K562 (cell line): Measurements from ENCODE around the gene LACC1. TPM values are rescaled to one million over a fixed set of nuclear protein-coding genes. Genes with fewer than 3 reads are reported as not detected.

ENCODE experiments used
- ATAC-seq: fragments of 200-7000 bp; cut with Tn5 transposase; 3 replicates; pipeline ENCODE4 v1.9.1; 2020; ENCODE audit warnings: moderate library complexity
- BruUV-seq: library from RNA; stranded (reverse); fragments of 400-500 nt; replicated peaks from 2 replicates; lab custom pipeline; 2021; lab: Mats Ljungman, UMichigan
- CTCF ChIA-PET: fragments of 300-600 bp; formaldehyde crosslinking; extraction: SDS; loops from one replicate; lab custom pipeline; 2021; ENCODE audit warnings: low intra/inter-chr PET ratio; lab: Yijun Ruan, JAX
- POLR2A ChIA-PET: fragments of 300-600, 350-650 bp; sonication (Branson Sonifier 250); formaldehyde crosslinking; extraction: SDS; loops from one replicate; lab custom pipeline; 2021; ENCODE audit warnings: antibody characterized with exemption, inconsistent platforms; lab: Yijun Ruan, JAX
- DNase-seq, 4 experiments: peaks; one replicate each; pipeline versions ENCODE4 v3.0.0 to v3.0.0-alpha.2; 2011 to 2018; ENCODE audit warnings: low spot score in 3 of 4, mixed read lengths in 3 of 4; ENCODE audit errors: extremely low read depth in 1 of 4
- FAIRE-seq: peaks from 2 replicates; lab custom pipeline; 2011; peaks lifted over from hg19 to GRCh38; lab: Jason Lieb, UNC
- H2AFZ ChIP-seq: 2 replicates; pipeline ENCODE4 v1.6.0; 2011; ENCODE audit warnings: low read depth, low read length, control low read depth, inconsistent platforms
- H3K27ac ChIP-seq: fragments of 200-600 bp; 3 replicates; pipeline ENCODE4 v1.8.0; 2011; ENCODE audit warnings: low read depth, mild to moderate bottlenecking, control low read depth, inconsistent platforms, low read length, moderate library complexity, mixed read lengths; ENCODE audit errors: extremely low read depth
- H3K27me3 ChIP-seq, 2 experiments: fragments of 300-600 bp in 1 of 2; 2 replicates in 1 of 2; 3 replicates in 1 of 2; pipeline versions ENCODE4 v1.6.0 to v1.8.0; 2011; ENCODE audit warnings: inconsistent platforms in 2 of 2, low read length in 2 of 2, mild to moderate bottlenecking in 1 of 2, mixed read lengths in 1 of 2, moderate library complexity in 1 of 2; ENCODE audit not compliant: control insufficient read depth in 2 of 2, insufficient read depth in 2 of 2
- H3K36me3 ChIP-seq: fragments of 300-600 bp; 3 replicates; pipeline ENCODE4 v1.8.0; 2011; ENCODE audit warnings: mild to moderate bottlenecking, low read length, inconsistent platforms; ENCODE audit not compliant: control insufficient read depth, insufficient read depth
- H3K4me1 ChIP-seq, 2 experiments: fragments of 200-600 bp in 1 of 2; replicated peaks in 1 of 2; 2 replicates in 1 of 2; 3 replicates in 1 of 2; pipeline versions ENCODE4 v1.5.1 to v1.8.0; 2011; ENCODE audit warnings: inconsistent platforms in 2 of 2, low read length in 2 of 2, mild to moderate bottlenecking in 1 of 2, mixed read lengths in 1 of 2, moderate library complexity in 1 of 2; ENCODE audit not compliant: control insufficient read depth in 2 of 2, insufficient read depth in 2 of 2
- H3K4me2 ChIP-seq: 2 replicates; pipeline ENCODE4 v1.6.1; 2011; ENCODE audit warnings: low read length, control low read depth, inconsistent platforms, mixed read lengths; ENCODE audit not compliant: insufficient read depth
- H3K4me3 ChIP-seq: fragments of 200-600 bp; sonication (generic), shearing (Covaris generic); 2 replicates; pipeline ENCODE4 v1.5.1; 2016; ENCODE audit warnings: control low read depth, inconsistent platforms
- H3K79me2 ChIP-seq: fragments of 200-600 bp; 3 replicates; pipeline ENCODE4 v1.8.0; 2011; ENCODE audit warnings: low read length, inconsistent platforms; ENCODE audit not compliant: control insufficient read depth, insufficient read depth
- H3K9ac ChIP-seq, 2 experiments: 2 replicates each; pipeline versions ENCODE4 v1.6.0 to v1.6.1; 2011; ENCODE audit warnings: low read depth in 2 of 2, low read length in 2 of 2, control low read depth in 1 of 2, inconsistent platforms in 1 of 2, mild to moderate bottlenecking in 1 of 2, mixed read lengths in 1 of 2; ENCODE audit not compliant: insufficient read depth in 1 of 2
- H3K9me1 ChIP-seq: one replicate; pipeline ENCODE4 v1.6.0; 2011; ENCODE audit warnings: inconsistent platforms, mild to moderate bottlenecking, low read length, moderate library complexity; ENCODE audit not compliant: control insufficient read depth, insufficient read depth
- H3K9me3 ChIP-seq: replicated peaks from 2 replicates; pipeline ENCODE4 v1.5.1; 2011; ENCODE audit warnings: low read depth, low read length, inconsistent platforms; ENCODE audit not compliant: control insufficient read depth, insufficient read depth
- H4K20me1 ChIP-seq: replicated peaks from 2 replicates; pipeline ENCODE4 v1.6.1; 2011; ENCODE audit warnings: low read length, inconsistent platforms, mixed read lengths; ENCODE audit not compliant: control insufficient read depth, insufficient read depth
- ADNP ChIP-seq: fragments of 200-800 bp; sonication (Bioruptor generic); IDR thresholded peaks from 2 replicates; pipeline ENCODE4 v1.6.1; 2016; ENCODE audit warnings: missing genetic modification characterization, missing compliant biosample characterization
- CHD4 ChIP-seq: fragments of 200-600 bp; sonication (generic); IDR thresholded peaks from 3 replicates; pipeline ENCODE4 v1.6.1; 2012; ENCODE audit warnings: low read depth, mild to moderate bottlenecking, mixed read lengths, low read length, inconsistent platforms; ENCODE audit not compliant: insufficient read depth, insufficient replicate concordance, poor library complexity, severe bottlenecking
- EZH2 ChIP-seq: IDR thresholded peaks from 2 replicates; pipeline ENCODE4 v1.6.1; 2012; ENCODE audit warnings: low read depth, mild to moderate bottlenecking, inconsistent platforms, low read length, borderline replicate concordance
- FOXA1 ChIP-seq: fragments of 450-650 bp; IDR thresholded peaks from 2 replicates; pipeline ENCODE4 v1.6.1; 2016; ENCODE audit warnings: mild to moderate bottlenecking, borderline replicate concordance
- FOXJ3 ChIP-seq: sonication (generic); formaldehyde crosslinking; IDR thresholded peaks from 2 replicates; pipeline ENCODE4 v1.4.0; 2020; ENCODE audit warnings: mild to moderate bottlenecking, missing genetic modification reagents
- FOXM1 ChIP-seq, 2 experiments: fragments of 450-650 bp in 1 of 2; sonication (generic) in 1 of 2; formaldehyde crosslinking in 1 of 2; IDR thresholded peaks; 2 replicates each; pipeline versions ENCODE4 v1.6.1 to v1.9.0; 2017 to 2022; ENCODE audit warnings: low read depth in 2 of 2, mild to moderate bottlenecking in 2 of 2, missing genetic modification reagents in 1 of 2, moderate library complexity in 1 of 2
- HDAC2 ChIP-seq: fragments of 450-650 bp; IDR thresholded peaks from 2 replicates; pipeline ENCODE4 v1.6.1; 2016; ENCODE audit warnings: mild to moderate bottlenecking
- HIVEP1 ChIP-seq: fragments of 250-450 bp; sonication (Bioruptor Pico); IDR thresholded peaks from 2 replicates; pipeline ENCODE4 v1.4.0; 2020; ENCODE audit warnings: mild to moderate bottlenecking
- NCOA2 ChIP-seq, 2 experiments: fragments of 450-650 bp; IDR thresholded peaks; 2 replicates each; pipeline ENCODE4 v1.6.1; 2018; ENCODE audit warnings: mild to moderate bottlenecking in 2 of 2, moderate library complexity in 1 of 2; ENCODE audit not compliant: partially characterized antibody in 2 of 2
- SAFB ChIP-seq: fragments of 200-400 bp; formaldehyde crosslinking; IDR thresholded peaks from 2 replicates; pipeline ENCODE4 v1.6.1; 2017; ENCODE audit warnings: low read depth, low read length, borderline replicate concordance
- SETDB1 ChIP-seq: IDR thresholded peaks from one replicate; pipeline ENCODE4 v1.6.1; 2012; ENCODE audit warnings: low read length, control low read depth, inconsistent platforms
- SIN3A ChIP-seq, 2 experiments: fragments of 150-350 bp in 1 of 2; IDR thresholded peaks; 2 replicates each; pipeline ENCODE4 v1.6.1; 2011 to 2016; ENCODE audit warnings: borderline replicate concordance in 2 of 2, low read depth in 2 of 2, low read length in 2 of 2, mild to moderate bottlenecking in 2 of 2, moderate library complexity in 2 of 2; ENCODE audit not compliant: control insufficient read depth in 1 of 2
- STAT6 ChIP-seq: sonication (generic); formaldehyde crosslinking; IDR thresholded peaks from 2 replicates; pipeline ENCODE4 v1.8.1; 2023; ENCODE audit warnings: mild to moderate bottlenecking, missing genetic modification reagents
- ZNF224 ChIP-seq: sonication (generic); formaldehyde crosslinking; IDR thresholded peaks from 2 replicates; pipeline ENCODE4 v1.8.0; 2022; ENCODE audit warnings: mild to moderate bottlenecking, missing genetic modification reagents
- ZNF280B ChIP-seq: fragments of 250-450 bp; sonication (Bioruptor Pico); IDR thresholded peaks from 2 replicates; pipeline ENCODE4 v1.5.1; 2021; ENCODE audit warnings: mild to moderate bottlenecking
- ZNF589 ChIP-seq: fragments of 200-800 bp; sonication (Bioruptor generic); IDR thresholded peaks from 2 replicates; pipeline ENCODE4 v1.6.1; 2016; ENCODE audit warnings: low read depth, missing genetic modification characterization, missing compliant biosample characterization
- in situ Hi-C: fragments of 300-500 bp; cut with MboI; formaldehyde crosslinking; loops from 4 replicates; pipeline ENCODE4 v1.15.0; 2018; ENCODE audit warnings: inconsistent platforms, mixed read lengths
- intact Hi-C: fragments of 100-400 bp; cut with micrococcal nuclease; formaldehyde crosslinking; loops from 2 replicates; pipeline ENCODE4 v1.14.2; 2022
- polyA plus RNA-seq, 8 experiments: library from polyadenylated mRNA; depleted of rRNA in 4 of 8; stranded (reverse) in 5 of 8; unstranded in 3 of 8; fragments of >200 nt; fragmentation: Nextera tagmentation in 2 of 8; fragmentation: Illumina TruSeq in 1 of 8; extraction: Ambion mirVana in 2 of 8; extraction: Trizol in 1 of 8; gene quantifications; 2 replicates each; pipeline versions ENCODE4 v1.2.1 to v1.2.3, GENCODE V29; 2011 to 2014; ENCODE audit warnings: inconsistent platforms in 1 of 8, missing spikeins in 1 of 8
- total RNA-seq, 7 experiments: library from RNA; depleted of rRNA in 6 of 7; stranded (reverse); fragments of >200 nt in 6 of 7; fragmentation: Illumina TruSeq in 2 of 7; extraction: Trizol in 2 of 7; gene quantifications; 2 replicates each; pipeline versions ENCODE4 v1.2.1 to v1.2.3, GENCODE V29; 2011 to 2021; ENCODE audit warnings: low replicate concordance in 1 of 7

The LACC1 gene
- total and polyA plus RNA-seq, 9 of the 15 experiments (the other 6 are each of a cell fraction or from before 2014, with no cell fraction given): 0.24 TPM; not detected in 8

- no peak for TF ChIP-seq STAT6 (CRISPR knock-in tag)
These were observed 631 bp downstream of the LACC1 start (continued) for GRCh38 chr13:43880214-43880855.

- intact Hi-C loops (no loop called here), in situ Hi-C loops (no loop called here)
- FAIRE-seq: no peak
- Histone ChIP-seq H3K36me3 (no peaks in the 10 kb centered on the region), H3K9me3 (no peaks in the 10 kb centered on the region), H3K9ac (no peak overlapping the region), H3K4me2 (no peak overlapping the region)
- TF ChIP-seq HIVEP1 (CRISPR knock-in tag) (no peak), ZNF224 (no peak), CHD4 (no peak), SETDB1 (no peak), SAFB (no peak), ADNP (tag) (no peak), NCOA2 (IDR thresholded peaks at IDR 0.05; ENCODE audit: partially characterized antibody in 2 of 2) (no peak), FOXM1 (IDR thresholded peaks at IDR 0.05; ENCODE audit: low read depth) (no peak), FOXM1 (CRISPR knock-in tag; IDR thresholded peaks at IDR 0.05; ENCODE audit: low read depth) (no peak), HDAC2 (no peak), ZNF589 (CRISPR knock-in tag) (no peak), FOXJ3 (CRISPR knock-in tag) (no peak), FOXA1 (no peak), EZH2 (no peak), SIN3A (IDR thresholded peaks at IDR 0.05; ENCODE audit: borderline replicate concordance in 2 of 2, control insufficient read depth in 1 of 2, low read depth in 2 of 2, low read length in 2 of 2) (no peak), ZNF280B (CRISPR knock-in tag) (no peak)
- TF ChIP-seq, all 486 proteins: peak for 0
- CTCF ChIA-PET: no interaction called here
- Histone ChIP-seq H3K79me2 (no peaks in the 10 kb centered on the region), H3K9me1 (no peaks in the 10 kb centered on the region), H3K27ac (no peak overlapping the region), H3K4me3 (no peak overlapping the region), H3K27me3 (no peaks in the 10 kb centered on the region), H4K20me1 (no peaks in the 10 kb centered on the region), H3K4me1 (no peaks in the 10 kb centered on the region; a peak in 1 of 5 replicates), H2AFZ (no peak overlapping the region)
- BruUV-seq: no TSS peak
- ATAC-seq (no peak), DNase-seq (no peak)
- POLR2A ChIA-PET: no interaction called here
These were observed 1.2 kb downstream of the LACC1 start for GRCh38 chr13:43880926-43881325.
